Testis (tissue), 3 donors: ENCODE data around the gene GALNT12. TPM values are rescaled to one million over a fixed set of nuclear protein-coding genes. Genes with fewer than 3 reads are reported as not detected.

ENCODE experiments used
- DNase-seq: peaks from one replicate; pipeline ENCODE4 v3.0.0-alpha.2; 2019
- H3K27ac ChIP-seq, 2 donors: fragments of 200-600 bp; sonication (generic); one replicate each; pipeline ENCODE4 v1.5.1; 2019
- H3K27me3 ChIP-seq: fragments of 200-600 bp; sonication (generic); one replicate; pipeline ENCODE4 v1.5.1; 2019
- H3K36me3 ChIP-seq: fragments of 200-600 bp; sonication (generic); one replicate; pipeline ENCODE4 v1.5.1; 2017; ENCODE audit warnings: low read depth; ENCODE audit errors: missing control alignments
- H3K4me1 ChIP-seq: fragments of 200-600 bp; sonication (generic); one replicate; pipeline ENCODE4 v1.5.1; 2019
- H3K4me3 ChIP-seq, 2 donors: fragments of 200-600 bp; sonication (generic); one replicate each; pipeline ENCODE4 v1.5.1; 2017 to 2019
- H3K9me3 ChIP-seq: fragments of 200-600 bp; sonication (generic); one replicate; pipeline ENCODE4 v1.5.1; 2017
- CTCF ChIP-seq, 3 experiments: fragments of 450-650 bp in 2 of 3; fragments of 200-600 bp in 1 of 3; sonication (generic) in 1 of 3; IDR thresholded peaks; one replicate each; pipeline ENCODE4 v1.5.1; 2016 to 2019; ENCODE audit warnings: antibody characterized with exemption in 3 of 3, mild to moderate bottlenecking in 2 of 3, moderate library complexity in 1 of 3
- POLR2A ChIP-seq: fragments of 450-650 bp; IDR thresholded peaks from one replicate; pipeline ENCODE4 v1.6.1; 2017; ENCODE audit warnings: antibody characterized with exemption, mild to moderate bottlenecking, moderate library complexity
- WGBS, 2 donors: methylation state at CpG; one replicate each; pipeline ENCODE4 v1.1.5; 2018; 5-methylcytosine and 5-hydroxymethylcytosine counted together
- intact Hi-C: fragments of 100-400 bp; cut with DNase I; formaldehyde crosslinking; loops from one replicate; pipeline ENCODE4 v1.15.1; 2023; ENCODE audit warnings: low total_unique reads
- polyA plus RNA-seq: library from polyadenylated mRNA; stranded (reverse); fragments of 350-450 nt; fragmentation: Illumina TruSeq; extraction: RNeasy Lipid Tissue Mini Kit (QIAGEN cat#74804); gene quantifications from one replicate; pipeline ENCODE4 v1.2.3, GENCODE V29; 2014; ENCODE audit warnings: low read depth, low replicate concordance; ENCODE audit not compliant: insufficient read depth
- total RNA-seq, 2 donors: library from RNA; depleted of rRNA; stranded (reverse); fragments of >200 nt; gene quantifications; one replicate each; pipeline ENCODE4 v1.2.3, GENCODE V29; 2016

GALNT12 gene
- total and polyA plus RNA-seq, 3 donors from 2014 or later = 6.9 to 8.0 (median 7.5) TPM

GRCh38 chr9:98838155-98838867, 30.8 kb downstream of the GALNT12 start:
- 92 to 98% methylated on average over 5 to 6 of the region's 6 CpGs for WGBS, 2 donors
- Histone ChIP-seq H3K36me3 (no peaks in the 10 kb centered on the region), H3K27ac (no peak overlapping the region), H3K27me3 (no peaks in the 10 kb centered on the region), H3K4me1 (no peaks in the 10 kb centered on the region), H3K9me3 (no peaks in the 10 kb centered on the region), H3K4me3 (no peak overlapping the region)
- DNase-seq = no peak
- intact Hi-C loops = no loop called here
- TF ChIP-seq POLR2A (no peak), CTCF (IDR thresholded peaks at IDR 0.05) (no peak)

- TF ChIP-seq CTCF (IDR thresholded peaks at IDR 0.05) (no peak), POLR2A (no peak)
- no peak for DNase-seq
- intact Hi-C loops = no loop called here
- Histone ChIP-seq H3K27me3 (no peaks in the 10 kb centered on the region), H3K4me1 (no peaks in the 10 kb centered on the region), H3K36me3 (no peaks in the 10 kb centered on the region), H3K27ac (no peak overlapping the region), H3K4me3 (no peak overlapping the region), H3K9me3 (no peaks in the 10 kb centered on the region)
- WGBS, 2 donors = 94 to 96% methylated on average over 6 of the region's 6 CpGs
These were observed 31.5 kb downstream of the GALNT12 start for GRCh38 chr9:98838868-98839565.

- Histone ChIP-seq H3K36me3 (no peaks in the 10 kb centered on the region), H3K4me3 (no peak overlapping the region), H3K9me3 (no peaks in the 10 kb centered on the region), H3K4me1 (no peaks in the 10 kb centered on the region), H3K27me3 (no peaks in the 10 kb centered on the region), H3K27ac (no peak overlapping the region)
- TF ChIP-seq POLR2A = no peak
- TF ChIP-seq CTCF (IDR thresholded peaks at IDR 0.05) = no peak
- intact Hi-C loops = loop anchor here (10.0 kb wide), 1 partner anchor 305 kb away; no protein-coding TSS in a partner anchor
- DNase-seq = no peak
- WGBS, 2 donors = 86 to 96% methylated on average over 4 of the region's 4 CpGs
These were observed 32.3 kb downstream of the GALNT12 start for GRCh38 chr9:98839724-98840123.

- Histone ChIP-seq H3K9me3 (no peaks in the 10 kb centered on the region), H3K4me3 (no peak overlapping the region), H3K4me1 (no peaks in the 10 kb centered on the region), H3K36me3 (no peaks in the 10 kb centered on the region), H3K27me3 (no peaks in the 10 kb centered on the region), H3K27ac (no peak overlapping the region)
- WGBS, 2 donors = 87 to 91% methylated on average over 7 of the region's 7 CpGs
- intact Hi-C loops = loop anchor here (10.0 kb wide), 1 partner anchor 302 kb away; no protein-coding TSS in a partner anchor
- no peak for DNase-seq
- TF ChIP-seq POLR2A = no peak
- no peak for TF ChIP-seq CTCF (IDR thresholded peaks at IDR 0.05)
These were observed 35.0 kb downstream of the GALNT12 start for GRCh38 chr9:98842510-98842909.
